ENCODE results near the gene SPEN. TPM values are rescaled to one million over a fixed set of nuclear protein-coding genes. Genes with fewer than 3 reads are reported as not detected.
A peak's percentile ranks its signal among the peaks of the same experiment; 100 is the strongest.

Gene SPEN
- total and polyA plus RNA-seq, 11 donors, result 11.0 to 41.5 (median 21.8) TPM

- Histone ChIP-seq H3K36me3 (peaks cover 0 to 5% (median 0%) of the 10 kb centered on the region in 9 donors), H3K9me3 (no peaks in the 10 kb centered on the region), H3K27ac (peak overlapping the region; percentile 82 to 99 (median 95)), H3K4me1 (peaks cover 13 to 67% (median 48%) of the 10 kb centered on the region in 12 donors), H3K27me3 (no peaks in the 10 kb centered on the region), H3K4me3 (peak overlapping the region; percentile 49 to 97 (median 82))
- 0 to 2% (median 1%) methylated on average over 16 of the region's 16 CpGs for WGBS, 4 donors
- TF ChIP-seq POLR2A (IDR thresholded peaks at IDR 0.05) (no peak), CTCF (IDR thresholded peaks at IDR 0.05) (no peak)
- DNase-seq (peak in 4 of 5 donors; percentile 43 to 52 (median 50)), ATAC-seq (peak in 3 of 4 donors; percentile 0 to 12 (median 3))
- intact Hi-C loops (cut with DNase I), result loop anchor here in 8 of 10 donors (2.0 to 5.0 kb wide), 2 partner anchors 37 kb away; no protein-coding TSS in a partner anchor
Measured at GRCh38 chr1:15849775-15850324, 2.3 kb downstream of the SPEN start.

GRCh38 chr1:15850471-15851001, 3.0 kb downstream of the SPEN start:
- peaks cover 13 to 64% (median 50%) of the 10 kb centered on the region in 12 donors for H3K4me1 ChIP-seq
- intact Hi-C loops (cut with DNase I), result loop anchor here in 2 of 10 donors (5.0 kb wide), 1 partner anchor 37 kb away; no protein-coding TSS in a partner anchor
- TF ChIP-seq POLR2A (IDR thresholded peaks at IDR 0.05) (no peak), CTCF (IDR thresholded peaks at IDR 0.05) (no peak)
- H3K27me3 ChIP-seq, result no peaks in the 10 kb centered on the region
- no peaks in the 10 kb centered on the region for H3K9me3 ChIP-seq
- DNase-seq (no peak), ATAC-seq (no peak)
- 8 to 13% (median 11%) methylated on average over 2 of the region's 2 CpGs for WGBS, 4 donors
- H3K27ac ChIP-seq, result peak overlapping the region in 11 of 12 donors; percentile 86 to 99 (median 95)
- H3K36me3 ChIP-seq, result peaks cover 0 to 5% (median 0%) of the 10 kb centered on the region in 9 donors
- peak overlapping the region; percentile 49 to 97 (median 82) for H3K4me3 ChIP-seq

- Histone ChIP-seq H3K36me3 (peaks cover 0 to 5% (median 0%) of the 10 kb centered on the region in 9 donors), H3K27ac (peak overlapping the region in 10 of 12 donors; percentile 86 to 99 (median 95)), H3K9me3 (no peaks in the 10 kb centered on the region), H3K4me1 (peaks cover 13 to 64% (median 53%) of the 10 kb centered on the region in 12 donors), H3K4me3 (peak overlapping the region in 6 of 12 donors; percentile 13 to 94 (median 80)), H3K27me3 (no peaks in the 10 kb centered on the region)
- TF ChIP-seq CTCF (IDR thresholded peaks at IDR 0.05), result no peak
- TF ChIP-seq POLR2A (IDR thresholded peaks at IDR 0.05), result no peak
- no peak for DNase-seq
- ATAC-seq, result no peak
- WGBS, 4 donors, result 51 to 65% (median 60%) methylated on average over 16 of the region's 16 CpGs
- intact Hi-C loops (cut with DNase I), result loop anchor here in 2 of 10 donors (5.0 kb wide), 1 partner anchor 36 kb away; no protein-coding TSS in a partner anchor
Measured at GRCh38 chr1:15851210-15852035, 3.9 kb downstream of the SPEN start.
